ENCODE data around the gene KCMF1.

The KCMF1 gene

GRCh38 chr2:84927275-84927627, 43.7 kb upstream of the KCMF1 start:
- peak overlapping the region; percentile 98 for H3K27ac ChIP-seq
- CTCF ChIA-PET, result no interaction called here
- no peak for DNase-seq (ENCODE audit: low spot score)
- POLR2A ChIA-PET (ENCODE audit: low non-redundant PET), result no interaction called here
- TF ChIP-seq CTCF (conservative IDR thresholded peaks at IDR 0.05; ENCODE audit: low read depth), result peak; percentile 43

- ChIA-PET POLR2A (ENCODE audit: low non-redundant PET) (no interaction called here), CTCF (no interaction called here)
- no peak for TF ChIP-seq CTCF (conservative IDR thresholded peaks at IDR 0.05; ENCODE audit: low read depth)
- H3K27ac ChIP-seq, result no peak overlapping the region
- DNase-seq (ENCODE audit: low spot score), result no peak
Measured at GRCh38 chr2:84931384-84931821, 39.6 kb upstream of the KCMF1 start.

- no peak for TF ChIP-seq CTCF (conservative IDR thresholded peaks at IDR 0.05; ENCODE audit: low read depth)
- peak overlapping the region; percentile 44; the same call in 1 of the 2 replicates for H3K27ac ChIP-seq
- ChIA-PET POLR2A (ENCODE audit: low non-redundant PET) (no interaction called here), CTCF (interaction anchor here (0.7 to 1.1 kb wide), 3 partner anchors 9 to 77 kb away, joined by 6 to 7 read pairs (median 7); no protein-coding TSS in a partner anchor)
- DNase-seq (ENCODE audit: low spot score), result no peak
Measured at GRCh38 chr2:84938194-84938879, 32.6 kb upstream of the KCMF1 start.

- POLR2A ChIA-PET (ENCODE audit: low non-redundant PET), result no interaction called here
- DNase-seq (ENCODE audit: low spot score), result no peak
- peak overlapping the region; percentile 16 for H3K27ac ChIP-seq
- CTCF ChIA-PET, result interaction anchor here (0.7 kb wide), 2 partner anchors 43 to 69 kb away, joined by 3 to 7 read pairs; no protein-coding TSS in a partner anchor
- no peak for TF ChIP-seq CTCF (conservative IDR thresholded peaks at IDR 0.05; ENCODE audit: low read depth)
Measured at GRCh38 chr2:84939426-84940087, 31.4 kb upstream of the KCMF1 start.

GRCh38 chr2:84940088-84940470, 30.9 kb upstream of the KCMF1 start:
- ChIA-PET POLR2A (ENCODE audit: low non-redundant PET) (no interaction called here), CTCF (interaction anchor here (0.7 kb wide), 1 partner anchor 43 kb away, joined by 3 read pairs; no protein-coding TSS in a partner anchor)
- no peak for DNase-seq (ENCODE audit: low spot score)
- no peak for TF ChIP-seq CTCF (conservative IDR thresholded peaks at IDR 0.05; ENCODE audit: low read depth)
- no peak overlapping the region; the same call in 1 of the 2 replicates for H3K27ac ChIP-seq

- TF ChIP-seq CTCF (conservative IDR thresholded peaks at IDR 0.05; ENCODE audit: low read depth), result no peak
- peak overlapping the region; percentile 21; the same call in 1 of the 2 replicates for H3K27ac ChIP-seq
- CTCF ChIA-PET, result interaction anchor here (0.6 to 0.7 kb wide), 2 partner anchors 15 to 221 kb away, joined by 3 to 4 read pairs; no protein-coding TSS in a partner anchor
Measured at GRCh38 chr2:84940831-84941412, 30.0 kb upstream of the KCMF1 start.

More at GRCh38 chr2:84940831-84941412, 30.0 kb upstream of the KCMF1 start:
- POLR2A ChIA-PET (ENCODE audit: low non-redundant PET), result no interaction called here
- no peak for DNase-seq (ENCODE audit: low spot score)

Measured in RWPE1 (cell line).